HG03025 (cell line): ENCODE results near the gene DCAF17.
A peak's percentile ranks its signal among the peaks of the same experiment; 100 is the strongest.
"Not testable (repeated sequence)": the region's sequence is repeated elsewhere in the genome, so short reads cannot be mapped to it uniquely, and the experiment has no call there.

Source experiments
- ATAC-seq: cut with Tn5 transposase; IDR thresholded peaks from one replicate; pipeline ENCODE4 v1.9.1; 2021; ENCODE audit warnings: mild to moderate bottlenecking, moderate library complexity; ENCODE audit not compliant: unreplicated experiment, low FRiP score

The DCAF17 gene

DNA sequence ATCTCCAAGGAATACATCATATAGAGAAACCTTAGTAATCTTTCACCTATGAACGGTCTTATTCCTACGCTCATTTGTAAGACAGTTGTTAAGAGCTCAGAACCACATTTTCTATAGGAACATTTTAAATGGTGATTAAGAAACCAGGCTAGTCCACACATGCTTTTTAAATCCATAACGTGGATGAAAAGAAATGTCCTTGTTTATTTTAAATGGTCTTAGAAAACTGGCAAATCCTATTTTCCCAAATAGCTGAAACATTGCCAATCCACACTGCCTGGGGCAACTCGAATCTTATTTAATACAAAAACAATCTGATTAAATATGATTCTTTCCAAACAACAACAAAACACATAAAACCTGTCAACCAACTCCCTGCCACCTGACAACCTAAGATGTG lies 23.9 kb upstream of the DCAF17 start:
- no peak for ATAC-seq

DNA sequence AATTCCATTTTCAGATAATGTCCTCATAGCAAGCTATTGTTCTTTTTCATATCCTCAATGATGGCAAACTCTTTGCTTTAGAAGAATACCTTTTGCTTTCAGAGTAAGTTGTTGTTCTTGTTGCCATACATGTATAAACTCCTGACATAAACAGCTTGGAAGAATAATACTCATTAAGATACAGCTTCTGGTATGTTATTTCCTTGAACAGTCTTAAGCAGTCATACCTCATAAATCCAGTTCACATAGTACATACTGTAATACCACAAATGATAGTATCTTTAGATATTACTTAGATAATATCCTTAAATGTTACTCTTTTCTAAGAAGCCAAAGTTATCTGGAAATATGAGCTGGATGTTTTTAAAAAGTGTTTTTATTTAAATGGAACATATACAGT lies 23.4 kb upstream of the DCAF17 start:
- ATAC-seq = no peak

DNA sequence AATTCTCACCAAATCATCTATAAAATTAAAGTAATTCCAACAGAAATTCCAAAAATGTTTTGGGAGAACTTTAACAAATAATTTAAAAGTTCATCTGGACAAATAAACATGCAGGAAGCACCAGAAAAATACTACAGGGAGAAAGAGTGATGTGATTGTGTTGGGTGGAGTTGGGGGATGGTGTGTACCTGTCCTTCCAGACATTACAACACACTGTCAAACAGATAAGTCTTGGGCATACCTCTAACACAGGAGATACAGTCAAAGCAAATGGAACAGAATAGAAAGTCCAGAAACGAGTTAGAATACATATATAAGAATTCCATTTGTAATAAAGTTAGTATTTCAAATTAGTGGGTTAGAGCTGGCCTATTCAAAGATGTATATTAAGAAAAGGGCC lies 22.8 kb upstream of the DCAF17 start:
- no peak for ATAC-seq

DNA sequence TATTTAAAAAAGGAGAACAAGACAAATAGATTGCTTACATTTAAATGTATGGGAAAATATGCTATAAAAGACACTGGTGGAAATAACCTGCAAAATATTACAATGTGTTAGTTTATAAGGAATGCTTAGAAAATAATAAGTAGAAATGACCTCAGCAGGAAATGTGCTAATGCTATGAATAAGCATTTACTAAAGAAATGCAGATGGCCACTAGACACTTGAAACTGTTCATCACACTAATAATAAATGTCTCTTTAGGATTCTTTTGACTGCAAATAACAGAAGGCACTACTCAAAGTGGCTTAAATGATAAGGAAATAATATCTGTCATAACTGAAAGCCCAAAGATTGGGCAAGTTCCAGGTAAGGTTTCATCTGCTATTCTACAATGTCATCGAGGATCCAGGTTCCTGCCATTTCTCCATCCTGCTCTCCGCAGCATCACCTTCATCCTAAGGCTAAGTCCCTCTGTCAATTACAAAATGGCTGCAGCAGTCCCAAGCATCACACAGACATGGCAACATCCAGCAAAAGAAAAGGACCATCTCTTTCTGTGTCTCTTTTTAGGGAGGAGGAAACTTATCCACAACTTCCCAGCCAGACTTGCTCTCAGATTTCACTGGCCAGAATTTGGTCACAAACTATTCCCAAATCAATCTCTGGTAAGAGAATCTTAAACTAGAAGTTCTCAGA lies 22.1 kb upstream of the DCAF17 start:
- ATAC-seq = no peak

DNA sequence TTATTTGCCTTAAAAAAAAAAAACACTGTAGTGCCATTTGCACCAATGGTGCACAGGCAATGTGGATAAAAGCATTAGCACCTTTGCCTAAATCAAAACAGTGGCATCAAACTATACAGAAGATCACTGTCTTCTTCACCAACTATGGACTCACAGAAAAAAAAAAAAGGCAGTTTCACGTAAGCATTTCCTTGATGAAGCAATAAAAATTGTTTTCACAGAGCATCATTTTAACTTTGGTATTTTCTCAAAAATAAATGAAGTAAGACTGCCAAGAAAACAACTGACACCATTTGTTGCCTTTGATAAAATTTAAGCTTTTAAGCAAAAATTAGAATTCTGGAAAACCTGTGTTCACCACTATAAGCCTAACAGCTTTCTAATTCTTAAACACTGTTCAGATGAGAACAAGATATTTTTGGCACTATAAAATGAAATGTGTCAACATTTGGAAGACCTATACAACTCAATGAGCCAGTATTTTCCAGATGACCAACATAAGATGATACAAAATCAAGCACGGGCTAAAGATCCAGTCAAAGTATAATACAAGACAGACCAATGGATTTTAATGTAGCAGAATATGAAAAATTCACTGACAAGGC lies 21.4 kb upstream of the DCAF17 start:
- ATAC-seq = no peak

DNA sequence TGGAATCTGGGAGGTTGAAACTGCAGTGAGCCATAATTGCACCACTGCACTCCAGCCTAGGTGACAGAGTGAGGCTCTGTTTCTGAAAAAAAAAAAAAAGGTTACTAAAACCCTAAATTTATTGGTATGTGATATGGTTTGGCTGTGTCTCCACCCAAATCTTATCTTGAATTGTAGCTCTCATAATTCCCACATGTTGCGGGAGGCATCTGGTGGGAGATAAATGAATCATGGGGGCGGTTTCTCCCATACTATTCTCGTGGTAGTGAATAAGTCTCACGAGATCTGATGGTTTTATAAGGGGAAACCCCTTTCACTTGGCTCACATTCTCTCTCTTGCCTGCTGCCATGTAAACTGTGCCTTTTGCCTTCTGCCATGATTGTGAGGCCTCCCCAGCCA lies 19.4 kb upstream of the DCAF17 start:
- ATAC-seq = not testable (repeated sequence)

DNA sequence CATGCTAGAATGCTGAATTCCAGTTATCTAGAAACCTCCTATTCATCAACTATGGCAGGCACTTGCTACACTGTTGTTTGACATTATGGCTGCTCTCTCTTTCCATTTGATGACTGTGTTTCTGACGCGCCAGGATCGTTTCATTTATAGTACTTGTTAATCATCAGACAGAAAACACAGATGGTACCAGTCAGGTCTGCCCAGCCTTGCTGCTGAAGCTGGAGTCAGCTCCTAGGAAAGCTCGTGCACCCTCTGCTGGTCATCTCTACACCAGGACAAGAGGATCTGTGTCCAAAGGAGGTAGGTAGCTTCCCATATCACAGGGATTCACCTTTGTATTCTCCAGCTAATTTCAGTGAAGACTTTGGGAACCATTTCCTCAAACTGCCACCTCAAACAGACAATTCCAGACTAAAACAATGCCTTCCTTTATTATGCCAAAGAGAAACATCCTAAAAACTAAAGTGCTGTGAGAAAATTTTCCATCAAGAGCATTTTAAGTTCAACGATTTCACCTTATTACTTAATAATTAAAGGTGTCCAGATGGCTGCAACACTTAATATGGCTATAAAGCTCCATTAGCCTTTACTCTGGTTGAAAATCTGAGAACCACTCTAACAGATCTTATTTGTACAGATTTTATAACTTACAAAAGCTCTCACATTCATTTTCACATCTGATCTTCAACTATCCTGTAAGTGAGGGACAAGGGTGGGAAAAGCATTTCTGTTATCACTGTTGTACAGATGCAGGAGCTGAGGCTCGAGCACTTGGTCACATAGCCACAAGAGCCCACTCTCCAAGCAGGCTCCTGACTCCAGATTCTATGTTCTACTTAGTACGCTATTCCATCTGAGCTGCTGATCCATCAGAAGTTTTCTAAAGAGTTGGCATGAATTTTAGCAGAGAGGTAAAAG lies 17.8 kb upstream of the DCAF17 start:
- peak; percentile 76 for ATAC-seq

DNA sequence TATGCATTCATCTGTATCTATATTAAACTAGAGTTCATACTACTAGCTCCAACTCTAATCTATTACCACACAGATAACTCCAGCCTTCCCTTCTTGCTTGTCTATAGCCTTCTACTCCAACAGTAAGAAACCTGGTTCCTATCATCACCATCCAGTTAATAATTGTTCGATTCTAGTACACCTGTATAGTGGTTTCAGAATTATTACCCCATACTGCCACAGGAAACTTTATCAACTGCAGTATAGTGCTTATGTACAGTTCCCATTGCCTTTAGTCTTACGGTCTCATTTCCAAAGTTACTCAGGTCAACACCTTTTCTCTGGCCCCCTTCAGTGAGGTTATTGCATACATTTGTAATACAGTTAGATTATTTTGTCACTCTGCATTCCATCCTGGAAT lies 14.7 kb upstream of the DCAF17 start:
- no peak for ATAC-seq

DNA sequence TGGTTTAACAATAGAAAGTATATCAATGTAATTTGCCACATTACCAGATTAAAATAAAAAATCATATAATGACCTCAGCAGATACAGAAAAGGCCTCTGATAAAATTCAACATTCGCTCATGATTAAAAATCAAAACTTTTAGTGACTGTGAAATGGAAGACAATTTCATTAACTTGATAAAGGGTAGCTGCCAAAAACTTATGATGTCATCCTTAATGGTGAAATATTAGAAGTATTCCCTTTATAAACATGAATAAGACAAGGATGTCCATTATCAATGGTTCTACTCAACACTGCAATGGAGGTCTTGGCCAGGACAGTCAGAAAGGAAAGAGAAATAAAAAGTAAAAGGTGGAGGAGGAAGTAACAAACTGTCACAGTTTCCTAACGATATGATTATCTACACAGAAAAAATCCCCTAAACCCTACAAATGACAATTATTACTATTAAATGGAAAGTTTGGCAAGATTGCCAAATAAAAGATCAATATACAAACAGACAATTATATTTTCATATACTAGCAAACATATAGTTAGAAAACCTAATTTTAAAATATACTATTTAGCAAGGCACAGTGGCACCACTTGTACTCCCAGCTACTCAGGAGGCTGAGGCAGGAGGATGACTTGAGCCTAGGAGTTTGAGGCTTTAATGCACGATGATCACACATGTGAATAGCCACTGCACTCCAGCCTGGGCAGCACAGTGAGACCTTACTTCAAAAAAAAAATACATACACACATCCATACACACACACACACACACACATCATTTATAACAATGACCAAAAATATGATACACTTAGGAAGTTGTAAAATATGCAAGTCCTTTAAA lies 13.1 kb upstream of the DCAF17 start:
- no peak for ATAC-seq

DNA sequence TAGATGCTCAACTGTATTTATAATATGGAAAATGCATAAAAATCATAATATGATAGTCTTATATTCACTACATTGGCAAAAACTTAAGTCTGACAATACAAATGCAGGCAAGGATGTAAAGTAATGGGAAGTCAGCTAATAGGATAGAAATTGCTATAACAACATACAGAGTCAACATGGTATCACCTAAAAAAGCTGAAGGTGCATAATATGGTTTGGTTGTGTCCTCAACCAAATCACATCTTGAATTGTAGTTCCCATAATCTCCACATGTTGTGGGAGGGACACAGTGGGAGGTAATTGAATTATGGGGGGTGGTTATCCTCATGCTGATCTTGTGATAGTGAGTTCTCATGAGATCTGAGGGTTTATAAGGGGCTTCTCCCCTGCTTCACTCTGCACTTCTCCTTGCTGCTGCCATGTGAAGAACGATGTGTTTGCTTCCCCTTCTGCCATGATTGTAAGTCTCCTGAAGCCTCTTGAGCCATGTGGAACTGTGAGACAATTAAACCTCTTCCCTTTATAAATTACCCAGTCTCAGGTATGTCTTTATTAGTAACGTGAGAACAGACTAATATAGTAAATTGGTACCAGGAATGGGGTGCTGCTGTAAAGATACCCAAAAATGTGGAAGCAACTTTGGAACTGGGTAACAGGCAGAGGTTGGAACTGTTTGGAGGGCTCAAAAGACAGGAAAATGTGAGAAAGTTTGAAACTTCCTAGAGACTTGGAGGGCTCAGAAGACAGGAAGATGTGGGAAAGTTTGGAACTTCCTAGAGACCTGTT lies 11.1 kb upstream of the DCAF17 start:
- not testable (repeated sequence) for ATAC-seq

DNA sequence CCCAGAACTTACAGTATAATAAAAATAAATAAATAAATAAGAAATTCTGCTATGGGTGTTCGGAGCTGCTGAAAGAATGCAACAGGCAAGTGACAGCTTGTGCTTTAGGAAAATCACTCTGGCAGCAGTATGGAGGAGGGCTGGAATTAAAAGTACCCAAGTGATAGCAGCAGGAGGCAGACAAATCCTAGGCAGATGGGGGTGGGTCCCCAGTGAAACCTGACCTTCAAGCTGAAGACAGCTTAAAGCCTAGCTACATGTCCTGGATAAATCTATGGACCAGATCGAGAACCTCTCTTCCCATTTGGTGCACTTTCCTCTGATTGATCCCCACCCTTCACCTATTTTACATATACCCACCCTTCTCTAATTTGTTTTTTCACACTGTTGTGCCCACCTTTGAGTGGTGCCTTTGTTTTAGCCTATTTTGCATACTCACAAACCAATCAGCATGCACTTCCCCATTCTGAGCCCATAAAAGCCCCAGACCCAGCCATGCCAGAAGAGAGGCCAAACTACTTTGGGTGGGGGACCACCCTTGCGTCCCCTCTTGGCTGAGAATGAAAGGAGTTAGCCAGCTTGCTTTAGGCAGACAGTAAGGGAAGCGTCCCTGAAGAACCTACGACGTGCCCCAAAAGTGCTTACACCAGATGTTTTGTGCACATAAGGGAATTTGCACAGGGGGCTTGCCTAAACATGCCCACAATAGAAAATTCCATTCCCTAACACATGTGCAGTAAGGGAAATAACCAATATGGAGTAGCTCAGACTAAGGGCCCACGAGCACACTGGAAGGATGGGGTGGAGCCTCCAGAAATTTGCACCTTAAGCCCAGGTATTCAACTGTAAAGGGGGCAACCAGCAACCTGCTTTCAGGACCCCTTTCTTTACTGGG lies 3.3 kb upstream of the DCAF17 start:
- no peak for ATAC-seq

DNA sequence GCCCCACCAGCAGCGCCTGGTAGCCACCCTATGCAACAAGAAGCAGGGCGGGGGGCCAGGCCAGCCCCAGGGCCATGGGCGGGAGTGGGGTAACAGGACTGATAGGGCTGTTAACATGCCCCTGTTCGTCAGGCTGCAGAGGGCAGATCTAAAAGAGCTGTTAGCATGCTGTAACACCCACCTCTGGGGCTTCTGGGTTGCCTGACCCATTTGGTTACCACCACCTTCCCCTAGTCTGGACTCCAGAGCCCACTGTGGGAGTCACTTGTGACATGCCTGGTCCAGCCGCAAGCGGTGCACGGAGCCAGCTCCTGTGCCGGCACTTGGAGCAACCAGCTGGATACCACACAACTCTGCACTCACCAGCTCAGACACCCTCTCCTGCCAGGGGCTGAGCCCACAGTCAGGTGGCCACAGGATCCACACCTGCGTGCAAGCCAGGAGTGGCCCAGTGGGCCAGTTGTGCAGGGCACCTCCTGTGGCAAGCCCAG lies 2.3 kb upstream of the DCAF17 start:
- ATAC-seq = no peak

DNA sequence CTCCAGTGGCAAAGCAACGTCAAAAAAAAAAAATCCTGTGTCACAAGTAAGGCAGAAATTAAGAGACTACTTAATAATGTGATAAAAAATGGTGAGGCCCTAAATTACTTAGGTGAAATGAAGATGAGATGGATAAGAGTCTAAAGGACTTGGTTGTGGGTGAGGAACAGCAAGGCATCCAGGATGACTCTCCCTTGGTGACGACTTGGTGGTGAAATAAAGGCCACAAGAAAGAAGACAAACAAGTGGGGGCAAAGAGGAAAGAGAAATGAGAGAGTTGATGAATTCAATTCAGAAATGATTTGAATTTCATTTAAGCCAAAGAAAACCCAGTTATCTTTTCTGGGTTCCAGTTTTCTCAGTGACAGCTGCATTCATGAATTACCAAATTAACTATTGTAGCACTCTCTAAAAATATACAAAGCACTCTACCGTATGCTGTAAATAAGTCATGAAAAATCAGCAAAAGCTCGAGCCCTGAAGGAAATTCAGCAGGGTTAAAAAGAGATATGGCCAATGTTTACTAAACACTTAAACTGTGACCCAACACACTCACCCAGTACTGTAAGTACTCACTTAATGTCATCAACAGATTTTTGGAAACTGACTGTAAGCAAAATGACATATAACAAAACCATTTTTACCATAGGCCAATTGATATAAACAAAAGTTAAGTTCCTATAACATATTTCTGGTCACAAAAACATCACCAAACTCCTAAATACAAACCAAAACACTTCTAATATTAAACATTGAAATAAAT lies 1.6 kb upstream of the DCAF17 start:
- ATAC-seq = no peak

DNA sequence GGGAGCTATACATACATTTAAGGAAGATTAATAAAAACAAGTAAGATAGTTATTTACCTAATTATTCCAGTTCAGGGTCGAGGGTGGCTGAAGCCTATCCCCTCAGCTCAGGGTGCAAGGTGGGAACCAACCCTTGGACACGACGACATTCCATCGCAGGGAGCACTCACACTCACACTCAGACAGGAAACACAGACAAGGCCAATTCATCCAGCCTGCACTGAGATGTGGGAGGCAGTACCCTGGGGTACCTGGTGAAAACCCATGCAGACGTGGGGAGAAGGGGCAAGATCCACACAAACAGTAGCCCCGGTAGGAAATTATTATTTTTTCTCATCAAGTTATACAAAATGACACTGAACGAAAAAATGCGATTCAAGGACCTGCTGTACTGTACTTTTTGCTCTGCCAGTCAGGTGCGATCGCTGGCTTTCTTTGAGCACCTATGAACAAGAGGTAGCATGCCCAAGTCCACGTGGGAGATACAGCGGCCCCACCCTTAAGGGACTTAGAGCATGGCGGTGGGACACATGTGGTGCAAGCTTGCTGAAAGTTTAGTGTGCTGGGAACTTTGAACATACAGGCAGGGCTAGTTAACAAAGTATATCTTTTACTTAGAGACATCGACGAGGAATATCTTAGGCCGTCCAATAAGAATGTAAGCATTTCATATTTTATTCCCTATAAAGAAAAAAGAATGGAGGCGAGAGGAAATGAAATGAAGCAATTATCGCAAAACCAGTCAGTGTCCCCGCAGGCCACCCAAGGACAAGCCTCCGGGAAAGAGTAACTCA lies 860 bp upstream of the DCAF17 start:
- ATAC-seq = no peak

DNA sequence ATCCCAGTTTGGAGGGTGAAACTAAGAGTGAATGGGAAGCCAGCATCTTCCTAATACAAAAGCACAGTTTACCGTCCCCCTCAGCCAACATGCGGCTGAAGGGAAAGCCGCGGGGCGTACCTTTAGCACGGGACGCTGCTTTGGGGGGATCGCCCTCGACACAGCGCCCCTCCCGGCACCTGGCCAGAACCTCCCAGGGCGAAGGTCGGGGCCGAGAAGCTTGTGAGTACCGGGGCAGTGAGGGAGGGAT lies 338 bp upstream of the DCAF17 start, which contains the start of gene METTL8:
TSS of gene METTL8 (minus strand) at position 228 of the 250 bp plus-strand sequence. CDS start 41,805 bp downstream, outside the sequence.
- no peak for ATAC-seq

DNA sequence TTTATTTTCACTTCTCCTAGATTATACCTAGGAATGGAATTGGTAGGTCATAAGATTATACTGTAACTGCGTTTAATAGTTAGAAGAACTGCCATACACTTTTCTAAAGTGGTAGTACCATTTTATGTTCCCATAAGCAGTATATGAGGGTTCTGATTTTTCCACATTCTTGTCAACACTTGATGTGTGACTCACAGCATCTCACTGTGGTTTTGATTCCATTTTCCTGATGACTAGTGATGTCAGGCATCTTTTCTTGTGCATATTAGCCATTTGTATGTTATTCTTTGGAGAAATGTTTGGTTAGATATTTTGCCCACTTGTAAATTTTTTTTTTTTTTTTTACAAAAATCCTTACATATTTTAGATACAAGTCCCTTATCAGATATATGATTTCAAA lies 2.3 kb downstream of the DCAF17 start:
- ATAC-seq = no peak

DNA sequence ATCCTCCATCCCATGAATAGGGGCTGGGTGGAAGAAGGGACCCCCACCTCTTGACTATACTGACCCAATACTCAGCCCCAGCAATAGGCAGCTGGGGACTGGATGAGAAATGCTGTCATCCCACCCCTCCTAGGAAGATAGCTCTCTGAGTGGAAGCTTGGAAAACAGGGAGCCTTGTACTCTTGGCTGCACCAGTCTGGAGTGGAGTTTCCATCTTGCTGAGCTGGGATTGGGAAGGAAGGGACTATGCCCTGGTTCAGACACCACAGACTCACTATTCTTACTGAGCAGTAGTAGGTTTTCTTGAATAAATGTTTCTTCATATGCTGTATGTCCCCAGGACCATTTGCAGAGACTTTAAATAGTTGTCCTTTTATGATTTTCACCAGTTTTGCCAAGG lies 7.4 kb downstream of the DCAF17 start:
- ATAC-seq = no peak
